OCI-LY1 (cell line): ENCODE data around the gene REL.
"Not testable (repeated sequence)": the region's sequence is repeated elsewhere in the genome, so short reads cannot be mapped to it uniquely, and the experiment has no call there.

Source experiments
- H2AFZ ChIP-seq: fragments of 200-600 bp; sonication (generic), shearing (Covaris generic); 2 replicates; pipeline ENCODE4 v1.6.0; 2014; ENCODE audit warnings: antibody characterized with exemption, mild to moderate bottlenecking, low read length
- H3F3A ChIP-seq: fragments of 200-600 bp; sonication (generic), shearing (Covaris generic); 2 replicates; pipeline ENCODE4 v1.6.0; 2014; ENCODE audit warnings: mild to moderate bottlenecking, antibody characterized with exemption, low read length, moderate library complexity; ENCODE audit not compliant: insufficient read depth
- H3K27ac ChIP-seq: fragments of 200-600 bp; sonication (generic); 2 replicates; pipeline ENCODE4 v1.5.1; 2014; ENCODE audit warnings: low read length, mixed run types, mild to moderate bottlenecking, low read depth; ENCODE audit not compliant: poor library complexity, severe bottlenecking
- H3K27me3 ChIP-seq: fragments of 200-600 bp; sonication (generic); 2 replicates; pipeline ENCODE4 v1.6.0; 2014; ENCODE audit warnings: antibody characterized with exemption, mild to moderate bottlenecking, low read length, moderate library complexity; ENCODE audit not compliant: insufficient read depth
- H3K36me3 ChIP-seq: fragments of 200-600 bp; sonication (generic); 2 replicates; pipeline ENCODE4 v1.6.1; 2014; ENCODE audit warnings: mild to moderate bottlenecking, antibody characterized with exemption, low read length, moderate library complexity, mixed read lengths; ENCODE audit not compliant: insufficient read depth
- H3K4me1 ChIP-seq: fragments of 200-600 bp; sonication (generic); 2 replicates; pipeline ENCODE4 v1.5.1; 2014; ENCODE audit warnings: mild to moderate bottlenecking, low read length, moderate library complexity; ENCODE audit not compliant: insufficient read depth, severe bottlenecking
- H3K4me2 ChIP-seq: fragments of 200-600 bp; sonication (generic), shearing (Covaris generic); 2 replicates; pipeline ENCODE4 v1.6.1; 2014; ENCODE audit warnings: low read length
- H3K4me3 ChIP-seq: fragments of 200-600 bp; sonication (generic); 2 replicates; pipeline ENCODE4 v1.5.1; 2014; ENCODE audit warnings: low read length, low read depth, mild to moderate bottlenecking, mixed read lengths; ENCODE audit not compliant: poor library complexity, severe bottlenecking
- H3K79me2 ChIP-seq: fragments of 200-600 bp; shearing (Covaris generic); 2 replicates; pipeline ENCODE4 v1.6.1; 2016; ENCODE audit warnings: mixed run types, low read length, mixed read lengths; ENCODE audit not compliant: insufficient read depth
- H3K9ac ChIP-seq: fragments of 200-600 bp; sonication (generic), shearing (Covaris generic); 2 replicates; pipeline ENCODE4 v1.6.1; 2014; ENCODE audit warnings: mild to moderate bottlenecking, low read length, mixed read lengths
- H3K9me2 ChIP-seq: fragments of 200-600 bp; sonication (generic), shearing (Covaris generic); 2 replicates; pipeline ENCODE4 v1.6.1; 2014; ENCODE audit warnings: low read depth, mild to moderate bottlenecking, low read length, mixed read lengths
- H3K9me3 ChIP-seq: fragments of 200-600 bp; shearing (Covaris generic); 2 replicates; pipeline ENCODE4 v1.6.1; 2014; ENCODE audit warnings: low read length, mixed read lengths
- H4K20me1 ChIP-seq: fragments of 200-600 bp; sonication (generic), shearing (Covaris generic); 2 replicates; pipeline ENCODE4 v1.6.0; 2016; ENCODE audit warnings: mild to moderate bottlenecking, low read length; ENCODE audit not compliant: insufficient read depth
- EZH2 ChIP-seq: fragments of 200-600 bp; sonication (generic), shearing (Covaris generic); IDR thresholded peaks from 2 replicates; pipeline ENCODE4 v1.8.0; 2017; ENCODE audit warnings: borderline replicate concordance, mixed run types, mild to moderate bottlenecking, antibody characterized with exemption, low read length, moderate library complexity, mixed read lengths
- TF ChIP-seq, protein P1 (sequence below): fragments of 200-600 bp; sonication (generic), shearing (Covaris generic); IDR thresholded peaks from 2 replicates; pipeline ENCODE4 v1.5.1; 2017; ENCODE audit warnings: mild to moderate bottlenecking, antibody characterized with exemption, low read length, moderate library complexity, mixed read lengths

REL gene

DNA sequence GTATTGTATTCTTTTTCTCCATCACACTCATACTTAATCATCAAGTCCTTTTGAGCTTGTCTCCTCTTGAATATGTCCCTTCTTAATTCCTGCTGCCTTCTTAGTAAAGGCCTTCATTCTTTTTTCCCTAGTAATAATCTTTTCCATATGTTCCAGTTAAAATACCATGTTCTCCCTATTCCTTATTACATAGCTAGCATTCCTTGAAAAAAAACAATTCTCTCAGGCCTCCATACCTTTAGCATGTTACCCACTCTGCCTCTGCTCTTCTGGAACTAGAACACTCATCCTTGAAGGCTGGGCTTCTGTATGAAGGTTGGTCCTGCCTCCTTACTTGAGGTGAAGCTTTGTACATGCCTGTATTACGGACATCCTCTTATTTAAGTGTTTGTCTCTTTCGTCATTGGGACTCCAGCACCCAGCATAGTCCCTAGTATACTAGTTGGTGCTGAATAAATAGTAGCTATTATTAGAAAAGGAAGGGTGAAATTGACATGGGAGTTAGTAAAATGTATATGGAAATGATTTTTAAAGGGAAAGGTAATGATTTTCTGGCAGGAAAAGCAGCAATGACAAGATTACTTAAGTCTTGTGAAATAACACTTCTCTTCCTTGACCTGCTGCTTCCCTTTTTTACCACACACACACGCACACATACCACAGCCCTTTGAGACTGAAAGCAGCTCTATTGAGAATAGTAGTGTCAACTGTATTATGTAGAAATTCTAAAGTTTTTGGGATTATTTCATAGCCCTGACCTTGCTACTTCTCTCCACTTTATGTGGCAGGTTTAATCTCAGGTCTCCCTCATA, 45.6 kb downstream of the REL start:
- Histone ChIP-seq H3K4me1 (no peaks in the 10 kb centered on the region), H3K27me3 (no peaks in the 10 kb centered on the region), H2AFZ (no peak overlapping the region), H3K9me3 (peaks cover 2% of the 10 kb centered on the region; the same call in 1 of the 2 replicates), H3K27ac (no peak overlapping the region), H3K9me2 (no peaks in the 10 kb centered on the region), H3K36me3 (peaks cover 83% of the 10 kb centered on the region), H3K9ac (no peak overlapping the region), H3K4me3 (no peak overlapping the region), H3F3A (0 out of 2 replicates have a peak, but pooled peaks cover 8% of the 10 kb centered on the region), H3K79me2 (no peaks in the 10 kb centered on the region; the same call in 1 of the 2 replicates), H4K20me1 (no peaks in the 10 kb centered on the region; the same call in 1 of the 2 replicates), H3K4me2 (no peak overlapping the region)
- TF ChIP-seq, protein P1, sequence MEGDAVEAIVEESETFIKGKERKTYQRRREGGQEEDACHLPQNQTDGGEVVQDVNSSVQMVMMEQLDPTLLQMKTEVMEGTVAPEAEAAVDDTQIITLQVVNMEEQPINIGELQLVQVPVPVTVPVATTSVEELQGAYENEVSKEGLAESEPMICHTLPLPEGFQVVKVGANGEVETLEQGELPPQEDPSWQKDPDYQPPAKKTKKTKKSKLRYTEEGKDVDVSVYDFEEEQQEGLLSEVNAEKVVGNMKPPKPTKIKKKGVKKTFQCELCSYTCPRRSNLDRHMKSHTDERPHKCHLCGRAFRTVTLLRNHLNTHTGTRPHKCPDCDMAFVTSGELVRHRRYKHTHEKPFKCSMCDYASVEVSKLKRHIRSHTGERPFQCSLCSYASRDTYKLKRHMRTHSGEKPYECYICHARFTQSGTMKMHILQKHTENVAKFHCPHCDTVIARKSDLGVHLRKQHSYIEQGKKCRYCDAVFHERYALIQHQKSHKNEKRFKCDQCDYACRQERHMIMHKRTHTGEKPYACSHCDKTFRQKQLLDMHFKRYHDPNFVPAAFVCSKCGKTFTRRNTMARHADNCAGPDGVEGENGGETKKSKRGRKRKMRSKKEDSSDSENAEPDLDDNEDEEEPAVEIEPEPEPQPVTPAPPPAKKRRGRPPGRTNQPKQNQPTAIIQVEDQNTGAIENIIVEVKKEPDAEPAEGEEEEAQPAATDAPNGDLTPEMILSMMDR: no peak
- TF ChIP-seq EZH2: no peak

GRCh38 chr2:60932061-60932460, 50.7 kb downstream of the REL start:
- not testable (repeated sequence) for H3K4me3 ChIP-seq, H3K9me2 ChIP-seq, H3K27ac ChIP-seq, H3K9me3 ChIP-seq, H2AFZ ChIP-seq, H3K9ac ChIP-seq, H3K79me2 ChIP-seq, H3K27me3 ChIP-seq, H3K4me2 ChIP-seq, H3K4me1 ChIP-seq, H4K20me1 ChIP-seq
- peaks cover 14% of the 10 kb centered on the region; the same call in 1 of the 2 replicates for H3F3A ChIP-seq
- H3K36me3 ChIP-seq: peaks cover 84% of the 10 kb centered on the region

GRCh38 chr2:60932954-60933353, 51.6 kb downstream of the REL start:
- Histone ChIP-seq H3K4me2 (no peak overlapping the region), H2AFZ (no peak overlapping the region), H3K9me3 (no peaks in the 10 kb centered on the region), H3K9me2 (no peaks in the 10 kb centered on the region), H3K4me1 (no peaks in the 10 kb centered on the region), H3K4me3 (no peak overlapping the region), H3K27ac (peak overlapping the region; percentile 11), H3K9ac (no peak overlapping the region), H3K27me3 (no peaks in the 10 kb centered on the region), H4K20me1 (no peaks in the 10 kb centered on the region), H3F3A (peaks cover 14% of the 10 kb centered on the region; the same call in 1 of the 2 replicates), H3K36me3 (peaks cover 84% of the 10 kb centered on the region), H3K79me2 (no peaks in the 10 kb centered on the region)
- TF ChIP-seq, protein P1: no peak
- TF ChIP-seq EZH2: no peak
